GM19193 (cell line): ENCODE results near the gene YTHDC2.

Experiments
- POLR2A ChIP-seq: IDR thresholded peaks from 4 replicates; pipeline ENCODE4 v1.6.1; 2011; ENCODE audit not compliant: insufficient read depth, insufficient read length; ENCODE audit errors: extremely low read depth

The YTHDC2 gene

GRCh38 chr5:113513384-113514288 is at the start of gene YTHDC2:
TSS of gene YTHDC2 (plus strand) at chr5:113513694. CDS start at chr5:113513896, 202 bp downstream.
- TF ChIP-seq POLR2A: peak; percentile 93

GRCh38 chr5:113474100-113474728 is 39.3 kb upstream of the YTHDC2 start:
- TF ChIP-seq POLR2A: no peak

GRCh38 chr5:113478691-113479090 is 34.8 kb upstream of the YTHDC2 start:
- no peak for TF ChIP-seq POLR2A

DNA sequence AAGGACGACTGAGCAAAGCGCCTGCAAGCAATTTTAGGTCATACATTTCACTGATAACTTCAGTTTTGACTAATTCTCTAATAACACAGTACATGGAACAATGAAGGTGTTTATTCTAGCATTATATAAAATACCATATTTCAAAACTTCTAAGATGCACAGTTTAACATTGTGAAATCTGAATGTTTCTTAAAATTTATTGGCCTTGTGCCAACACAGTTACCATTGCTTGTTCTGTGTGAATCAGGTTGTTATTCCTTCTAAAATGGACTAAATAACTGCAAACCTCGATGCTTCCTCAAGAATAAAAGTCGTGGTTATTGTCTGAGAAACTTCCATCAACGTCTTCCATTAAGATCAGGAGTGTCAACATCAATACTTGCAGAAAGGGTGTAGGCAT is 33.3 kb upstream of the YTHDC2 start:
- TF ChIP-seq POLR2A: no peak

GRCh38 chr5:113487416-113487780 is 26.1 kb upstream of the YTHDC2 start:
- no peak for TF ChIP-seq POLR2A

DNA sequence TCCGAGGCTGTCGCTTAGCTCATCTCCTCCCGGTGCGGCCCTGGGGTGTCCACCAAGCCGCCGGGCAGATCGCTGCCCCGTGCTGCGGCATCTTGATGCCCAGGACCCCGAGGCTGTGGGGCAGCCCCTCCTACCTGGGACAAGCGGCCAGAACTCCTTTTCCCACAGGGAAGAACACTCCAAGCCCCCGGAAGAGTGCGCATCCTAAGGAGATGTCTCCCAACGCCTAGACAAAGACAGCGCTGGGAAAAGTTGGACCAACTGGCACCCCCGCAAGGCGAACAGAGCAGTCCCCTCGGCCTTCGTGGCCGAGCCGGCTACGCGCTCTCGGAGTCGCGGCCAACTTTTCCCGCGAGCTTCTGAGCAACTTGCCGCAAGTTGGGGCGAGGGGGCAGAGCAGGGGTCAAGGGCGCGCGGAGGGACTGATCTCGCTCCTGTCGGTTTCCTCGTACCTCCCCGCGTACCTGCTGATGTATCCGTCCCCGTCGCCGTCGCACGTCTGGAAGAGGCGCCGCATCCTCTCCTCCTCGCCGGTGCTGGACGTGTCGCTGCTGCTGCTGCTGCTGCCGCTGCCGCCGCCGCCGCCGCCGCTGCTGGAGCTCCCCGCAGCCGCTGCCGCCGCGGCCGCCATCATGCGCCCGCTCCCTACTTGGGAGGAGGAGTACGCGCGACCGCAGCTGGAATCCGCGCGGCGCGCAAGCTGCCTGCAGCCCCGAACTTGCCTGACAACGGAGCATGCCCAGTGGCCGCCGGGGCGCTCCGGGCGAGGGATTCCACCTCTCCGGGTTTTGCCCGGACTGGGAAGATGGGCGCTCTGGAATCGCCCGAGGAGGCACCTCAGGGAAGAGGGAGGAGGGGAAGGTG is 25.5 kb upstream of the YTHDC2 start, which contains the start of gene MCC:
MCC (minus strand) TSS at position 673 of the 864 bp plus-strand sequence.
- TF ChIP-seq POLR2A: no peak

GRCh38 chr5:113488645-113489184 is 24.8 kb upstream of the YTHDC2 start:
- TF ChIP-seq POLR2A: no peak

GRCh38 chr5:113489299-113489698 is 24.2 kb upstream of the YTHDC2 start:
- TF ChIP-seq POLR2A: no peak

GRCh38 chr5:113490317-113490716 is 23.2 kb upstream of the YTHDC2 start:
- no peak for TF ChIP-seq POLR2A

GRCh38 chr5:113491022-113491421 is 22.5 kb upstream of the YTHDC2 start:
- no peak for TF ChIP-seq POLR2A

DNA sequence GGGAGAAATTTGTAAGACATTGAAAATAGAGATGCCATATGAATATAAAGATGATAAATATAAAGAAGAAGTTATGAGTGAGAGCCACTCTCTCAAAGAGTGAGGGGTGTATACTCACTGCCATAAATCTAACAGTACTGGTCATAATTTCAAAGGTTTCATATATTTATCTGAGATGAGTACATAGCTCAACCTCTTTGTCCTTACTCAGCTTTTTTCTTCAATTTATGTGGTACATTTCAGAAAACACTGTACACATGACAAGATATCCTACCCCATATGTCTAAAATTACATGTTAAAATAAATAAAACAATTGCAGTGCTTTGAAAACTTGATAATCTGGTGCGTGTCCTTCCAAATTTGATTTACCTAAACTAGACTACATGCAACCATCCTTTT is 20.0 kb upstream of the YTHDC2 start:
- no peak for TF ChIP-seq POLR2A

DNA sequence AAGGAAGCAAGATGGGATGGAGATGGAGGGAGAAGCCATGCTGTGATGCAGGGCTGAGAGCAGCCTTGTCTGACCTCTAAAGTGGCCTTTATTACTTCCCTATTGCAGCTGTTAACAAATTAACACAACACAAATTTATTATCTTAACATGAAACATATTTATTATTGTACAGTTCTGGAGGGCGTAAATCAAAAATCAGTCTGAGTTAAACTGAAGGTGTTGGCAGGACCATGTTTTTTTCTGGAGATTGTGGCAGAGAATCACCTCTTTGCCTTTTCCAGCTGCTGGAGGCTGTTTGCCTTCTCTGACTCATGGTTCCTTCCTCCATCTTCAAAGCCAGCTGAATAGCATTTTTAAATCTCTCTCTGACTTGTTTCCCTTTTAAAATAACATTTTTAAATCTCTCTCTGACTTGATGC is 18.1 kb upstream of the YTHDC2 start:
- TF ChIP-seq POLR2A: no peak

- no peak for TF ChIP-seq POLR2A
These were observed 11.4 kb upstream of the YTHDC2 start for GRCh38 chr5:113502073-113502472.

DNA sequence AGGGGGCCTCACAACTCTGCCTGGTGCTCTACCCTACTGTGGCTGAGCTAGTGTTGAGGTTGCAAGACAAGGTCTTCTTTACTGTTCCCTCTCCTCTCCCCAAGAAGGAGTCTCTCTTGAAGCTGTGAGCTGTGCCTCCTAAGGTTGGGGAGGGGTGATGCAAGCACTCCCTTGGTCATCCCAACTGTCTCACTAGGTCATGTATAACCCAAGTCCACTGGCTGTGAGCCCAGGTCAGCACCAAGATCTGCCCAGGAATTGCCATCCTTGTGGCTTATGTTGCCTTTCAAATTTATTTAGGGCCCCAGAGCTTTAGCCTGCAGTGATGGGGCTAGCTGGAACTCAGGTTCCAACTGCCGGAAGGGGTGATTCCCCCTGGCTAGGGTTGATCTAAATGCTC is 10.3 kb upstream of the YTHDC2 start:
- no peak for TF ChIP-seq POLR2A

GRCh38 chr5:113505181-113505580 is 8.3 kb upstream of the YTHDC2 start:
- TF ChIP-seq POLR2A: no peak
